SK-N-SH (cell line): ENCODE data around the gene ANKS1B. TPM values are rescaled to one million over a fixed set of nuclear protein-coding genes. Genes with fewer than 3 reads are reported as not detected.

Experiments
- CTCF ChIA-PET: fragments of 300-600, 350-600 bp; formaldehyde crosslinking; extraction: SDS; loops from one replicate; lab custom pipeline; 2021; lab: Yijun Ruan, JAX
- POLR2A ChIA-PET: fragments of 350-600 bp; sonication (Branson Sonifier 250); formaldehyde crosslinking; extraction: SDS; loops from one replicate; lab custom pipeline; 2020; ENCODE audit warnings: antibody characterized with exemption, inconsistent platforms; lab: Yijun Ruan, JAX
- DNase-seq: peaks from one replicate; pipeline ENCODE4 v3.0.0; 2012
- H2AFZ ChIP-seq: fragments of 200-600 bp; sonication (generic); 2 replicates; pipeline ENCODE4 v1.8.1; 2016; ENCODE audit warnings: antibody characterized with exemption, mild to moderate bottlenecking, low read depth
- H3F3A ChIP-seq: fragments of 200-600 bp; sonication (generic); replicated peaks from 2 replicates; pipeline ENCODE3; 2016; ENCODE audit warnings: antibody characterized with exemption, mild to moderate bottlenecking; ENCODE audit not compliant: insufficient read depth
- H3K27ac ChIP-seq, 2 experiments: fragments of 200-500 bp in 1 of 2; fragments of 200-600 bp in 1 of 2; sonication (Bioruptor generic) in 1 of 2; sonication (generic), shearing (Covaris generic) in 1 of 2; 2 replicates each; pipeline versions ENCODE4 v1.5.1 to v1.6.1; 2014 to 2016; ENCODE audit warnings: low read depth in 2 of 2, inconsistent platforms in 1 of 2, low read length in 1 of 2, mild to moderate bottlenecking in 1 of 2, mixed read lengths in 1 of 2
- H3K27me3 ChIP-seq: fragments of 200-600 bp; sonication (generic), shearing (Covaris generic); 2 replicates; pipeline ENCODE4 v1.6.1; 2016; ENCODE audit warnings: mixed run types; ENCODE audit not compliant: insufficient read depth
- H3K36me3 ChIP-seq, 2 experiments: fragments of 200-500 bp in 1 of 2; fragments of 200-600 bp in 1 of 2; sonication (Bioruptor generic) in 1 of 2; sonication (generic) in 1 of 2; replicated peaks in 1 of 2; 2 replicates each; pipeline versions ENCODE3 to v1.5.1; 2014 to 2016; ENCODE audit warnings: low read length in 1 of 2, mild to moderate bottlenecking in 1 of 2; ENCODE audit not compliant: insufficient read depth in 2 of 2, control insufficient read depth in 1 of 2
- H3K4me1 ChIP-seq, 2 experiments: fragments of 200-500 bp in 1 of 2; fragments of 200-600 bp in 1 of 2; sonication (Bioruptor generic) in 1 of 2; sonication (generic), shearing (Covaris generic) in 1 of 2; 2 replicates each; pipeline versions ENCODE4 v1.5.1 to v1.6.1; 2014 to 2016; ENCODE audit warnings: low read depth in 1 of 2, low read length in 1 of 2, mixed run types in 1 of 2; ENCODE audit not compliant: insufficient read depth in 2 of 2, control insufficient read depth in 1 of 2
- H3K4me2 ChIP-seq: fragments of 200-600 bp; sonication (generic), shearing (Covaris generic); 2 replicates; pipeline ENCODE4 v1.6.1; 2017; ENCODE audit warnings: mixed run types
- H3K4me3 ChIP-seq, 2 experiments: fragments of 200-500 bp in 1 of 2; fragments of 200-600 bp in 1 of 2; sonication (Bioruptor generic) in 1 of 2; sonication (generic), shearing (Covaris generic) in 1 of 2; 2 replicates each; pipeline versions ENCODE4 v1.5.1 to v1.8.1; 2014 to 2016; ENCODE audit warnings: low read depth in 2 of 2, inconsistent platforms in 1 of 2, low read length in 1 of 2, mild to moderate bottlenecking in 1 of 2, mixed read lengths in 1 of 2, moderate library complexity in 1 of 2
- H3K79me2 ChIP-seq: fragments of 200-600 bp; sonication (generic); 2 replicates; pipeline ENCODE4 v1.8.1; 2017; ENCODE audit warnings: mild to moderate bottlenecking; ENCODE audit not compliant: insufficient read depth
- H3K9ac ChIP-seq: fragments of 200-600 bp; sonication (generic); 2 replicates; pipeline ENCODE4 v1.6.1; 2017; ENCODE audit warnings: mixed run types
- H3K9me2 ChIP-seq: fragments of 200-600 bp; sonication (generic); 2 replicates; pipeline ENCODE4 v1.6.1; 2017; ENCODE audit warnings: mixed run types
- H3K9me3 ChIP-seq: fragments of 200-600 bp; sonication (generic); 2 replicates; pipeline ENCODE4 v1.6.1; 2017; ENCODE audit warnings: mixed run types, mild to moderate bottlenecking, moderate library complexity
- H4K20me1 ChIP-seq: fragments of 200-600 bp; sonication (generic); 2 replicates; pipeline ENCODE4 v1.6.1; 2017; ENCODE audit warnings: mild to moderate bottlenecking, mixed run types; ENCODE audit not compliant: insufficient read depth
- ELF1 ChIP-seq: IDR thresholded peaks from 2 replicates; pipeline ENCODE4 v1.4.0; 2012
- EP300 ChIP-seq, 2 experiments: IDR thresholded peaks; 2 replicates each; pipeline versions ENCODE4 v1.4.0 to v1.6.1; 2012; ENCODE audit warnings: borderline replicate concordance in 1 of 2, low read depth in 1 of 2, low read length in 1 of 2
- FOSL2 ChIP-seq: IDR thresholded peaks from 2 replicates; pipeline ENCODE4 v1.4.0; 2012; ENCODE audit warnings: low read depth, mild to moderate bottlenecking, moderate library complexity, borderline replicate concordance
- FOXJ3 ChIP-seq: sonication (generic); formaldehyde crosslinking; IDR thresholded peaks from 2 replicates; pipeline ENCODE4 v1.5.1; 2020; ENCODE audit warnings: mild to moderate bottlenecking, missing genetic modification reagents
- GABPA ChIP-seq: IDR thresholded peaks from 2 replicates; pipeline ENCODE4 v1.4.0; 2012; ENCODE audit warnings: low read depth, mild to moderate bottlenecking
- JUND ChIP-seq: IDR thresholded peaks from 2 replicates; pipeline ENCODE4 v1.4.0; 2012
- MEF2A ChIP-seq: IDR thresholded peaks from 2 replicates; pipeline ENCODE4 v1.4.0; 2012; ENCODE audit warnings: low read depth, borderline replicate concordance
- MXI1 ChIP-seq: IDR thresholded peaks from 2 replicates; pipeline ENCODE4 v1.6.1; 2012; ENCODE audit warnings: mild to moderate bottlenecking, low read depth, low read length, improper control_type of control experiment
- NFIC ChIP-seq: IDR thresholded peaks from 2 replicates; pipeline ENCODE4 v1.4.0; 2012; ENCODE audit warnings: borderline replicate concordance
- RCOR1 ChIP-seq: fragments of 150-350 bp; IDR thresholded peaks from 2 replicates; pipeline ENCODE4 v1.6.1; 2017; ENCODE audit warnings: antibody characterized with exemption, low read length
- RFX5 ChIP-seq: IDR thresholded peaks from 2 replicates; pipeline ENCODE4 v1.6.1; 2012; ENCODE audit warnings: mild to moderate bottlenecking, improper control_type of control experiment, low read length
- SMC3 ChIP-seq: IDR thresholded peaks from 2 replicates; pipeline ENCODE4 v1.6.1; 2012; ENCODE audit warnings: low read depth, low read length, improper control_type of control experiment
- TEAD4 ChIP-seq: IDR thresholded peaks from 2 replicates; pipeline ENCODE4 v1.4.0; 2012; ENCODE audit warnings: mild to moderate bottlenecking, borderline replicate concordance; ENCODE audit not compliant: insufficient read depth
- YY1 ChIP-seq: IDR thresholded peaks from 2 replicates; pipeline ENCODE4 v1.4.0; 2012; ENCODE audit warnings: low read depth, mild to moderate bottlenecking
- WGBS: methylation state at CpG from one replicate; pipeline ENCODE4 v1.1.6; 2017; ENCODE audit warnings: low lambda C conversion rate; 5-methylcytosine and 5-hydroxymethylcytosine counted together
- polyA plus RNA-seq, 3 experiments: library from polyadenylated mRNA; depleted of rRNA; stranded (reverse); fragments of >200 nt; gene quantifications; 2 replicates each; pipeline ENCODE4 v1.2.3, GENCODE V29; 2012
- TF ChIP-seq, protein P1 (sequence below): IDR thresholded peaks from 2 replicates; pipeline ENCODE4; 2012
- TF ChIP-seq, protein P2 (sequence below): IDR thresholded peaks from 2 replicates; pipeline ENCODE4 v1.4.0; 2012; ENCODE audit warnings: low read depth, borderline replicate concordance
- TF ChIP-seq, protein P3 (sequence below): IDR thresholded peaks from 2 replicates; pipeline ENCODE4 v1.4.0; 2012; ENCODE audit warnings: low read depth
- TF ChIP-seq, protein P4 (sequence below): IDR thresholded peaks from 2 replicates; pipeline ENCODE4 v1.4.0; 2012; ENCODE audit warnings: low read depth, borderline replicate concordance
- TF ChIP-seq, protein P5 (sequence below): fragments of 150-350 bp; IDR thresholded peaks from 2 replicates; pipeline ENCODE4 v1.6.1; 2016; ENCODE audit warnings: mild to moderate bottlenecking, low read depth, low read length

Gene ANKS1B
- polyA plus RNA-seq, 1 of the 3 experiments (the other 2 are of a cell fraction) = 1.8 TPM

DNA sequence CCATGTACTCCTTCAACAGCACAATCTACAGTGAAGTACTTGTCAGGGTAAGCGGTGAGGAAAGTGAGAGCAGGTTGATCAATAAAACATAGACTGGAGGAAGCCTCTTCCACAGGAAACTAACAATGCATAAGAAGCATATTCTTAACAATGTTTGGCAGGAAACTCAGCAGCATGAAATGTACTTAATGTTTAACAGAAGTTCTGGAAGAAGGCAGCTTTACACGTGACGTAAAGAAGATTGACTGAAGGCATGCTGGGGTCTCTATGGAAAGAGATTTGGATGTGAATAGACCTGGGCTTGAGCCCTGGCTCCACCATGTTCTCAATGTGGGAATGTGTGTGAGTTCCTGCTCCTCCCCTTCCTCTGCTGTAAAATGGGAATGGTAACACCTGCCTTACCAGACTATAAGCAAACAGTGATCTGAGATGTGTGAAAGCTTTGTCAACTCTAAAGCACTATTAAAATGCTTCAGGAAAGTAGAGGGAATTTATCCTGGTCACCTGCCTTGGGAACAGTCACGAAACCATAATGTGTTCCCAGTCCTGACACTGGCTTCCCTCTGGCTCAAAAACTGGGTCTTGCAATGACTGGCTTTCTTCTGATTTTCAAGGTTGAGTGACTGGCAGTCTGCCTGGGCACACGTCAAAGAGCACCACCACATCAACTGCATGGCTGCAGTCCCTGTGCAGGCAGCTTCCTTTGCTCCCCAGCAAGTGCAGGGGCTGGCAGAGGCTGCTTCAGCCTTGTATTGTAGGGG lies 955.0 kb downstream of the ANKS1B start (continued):
- TF ChIP-seq, protein P1, sequence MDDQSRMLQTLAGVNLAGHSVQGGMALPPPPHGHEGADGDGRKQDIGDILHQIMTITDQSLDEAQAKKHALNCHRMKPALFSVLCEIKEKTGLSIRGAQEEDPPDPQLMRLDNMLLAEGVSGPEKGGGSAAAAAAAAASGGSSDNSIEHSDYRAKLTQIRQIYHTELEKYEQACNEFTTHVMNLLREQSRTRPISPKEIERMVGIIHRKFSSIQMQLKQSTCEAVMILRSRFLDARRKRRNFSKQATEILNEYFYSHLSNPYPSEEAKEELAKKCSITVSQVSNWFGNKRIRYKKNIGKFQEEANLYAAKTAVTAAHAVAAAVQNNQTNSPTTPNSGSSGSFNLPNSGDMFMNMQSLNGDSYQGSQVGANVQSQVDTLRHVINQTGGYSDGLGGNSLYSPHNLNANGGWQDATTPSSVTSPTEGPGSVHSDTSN = no peak
- TF ChIP-seq, protein P2, sequence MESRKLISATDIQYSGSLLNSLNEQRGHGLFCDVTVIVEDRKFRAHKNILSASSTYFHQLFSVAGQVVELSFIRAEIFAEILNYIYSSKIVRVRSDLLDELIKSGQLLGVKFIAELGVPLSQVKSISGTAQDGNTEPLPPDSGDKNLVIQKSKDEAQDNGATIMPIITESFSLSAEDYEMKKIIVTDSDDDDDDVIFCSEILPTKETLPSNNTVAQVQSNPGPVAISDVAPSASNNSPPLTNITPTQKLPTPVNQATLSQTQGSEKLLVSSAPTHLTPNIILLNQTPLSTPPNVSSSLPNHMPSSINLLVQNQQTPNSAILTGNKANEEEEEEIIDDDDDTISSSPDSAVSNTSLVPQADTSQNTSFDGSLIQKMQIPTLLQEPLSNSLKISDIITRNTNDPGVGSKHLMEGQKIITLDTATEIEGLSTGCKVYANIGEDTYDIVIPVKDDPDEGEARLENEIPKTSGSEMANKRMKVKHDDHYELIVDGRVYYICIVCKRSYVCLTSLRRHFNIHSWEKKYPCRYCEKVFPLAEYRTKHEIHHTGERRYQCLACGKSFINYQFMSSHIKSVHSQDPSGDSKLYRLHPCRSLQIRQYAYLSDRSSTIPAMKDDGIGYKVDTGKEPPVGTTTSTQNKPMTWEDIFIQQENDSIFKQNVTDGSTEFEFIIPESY = no peak
- TF ChIP-seq RCOR1 = no peak
- TF ChIP-seq NFIC = no peak
- TF ChIP-seq, all 33 proteins: peak for 0

DNA sequence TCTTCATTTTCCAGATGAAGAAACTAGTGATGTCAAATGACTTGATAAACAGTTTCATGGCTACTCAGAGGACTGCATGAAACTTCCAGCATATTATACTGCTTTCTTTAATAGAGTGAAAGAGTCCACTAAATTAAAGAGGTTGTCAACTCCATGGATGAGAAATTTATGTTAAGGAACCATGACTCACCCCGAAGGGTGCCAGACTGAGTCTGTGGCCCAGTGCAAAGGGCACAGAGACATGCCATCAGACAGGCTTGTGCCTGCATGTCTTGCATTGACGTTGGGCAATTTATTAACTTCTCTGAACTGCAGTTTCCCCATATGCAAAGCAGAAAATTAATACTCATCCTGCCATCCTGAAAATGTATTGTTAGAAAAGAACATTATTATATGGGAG lies 957.3 kb downstream of the ANKS1B start:
- Histone ChIP-seq H3F3A (no peaks in the 10 kb centered on the region), H3K9me2 (no peaks in the 10 kb centered on the region), H3K36me3 (no peaks in the 10 kb centered on the region), H3K4me2 (no peak overlapping the region), H3K27ac (no peak overlapping the region), H3K27me3 (no peaks in the 10 kb centered on the region), H3K79me2 (no peaks in the 10 kb centered on the region), H3K4me3 (no peak overlapping the region), H4K20me1 (no peaks in the 10 kb centered on the region), H3K9ac (no peak overlapping the region), H3K4me1 (no peaks in the 10 kb centered on the region), H2AFZ (no peak overlapping the region), H3K9me3 (no peaks in the 10 kb centered on the region)
- TF ChIP-seq YY1 (no peak), JUND (no peak), GABPA (no peak), NFIC (no peak), EP300 (IDR thresholded peaks at IDR 0.05; ENCODE audit: borderline replicate concordance in 1 of 2, low read depth in 1 of 2, low read length in 1 of 2) (no peak), MEF2A (no peak), RCOR1 (no peak), FOSL2 (no peak), ELF1 (no peak), TEAD4 (no peak), SMC3 (no peak), MXI1 (no peak), FOXJ3 (CRISPR knock-in tag) (no peak), RFX5 (no peak)
- TF ChIP-seq, protein P3, sequence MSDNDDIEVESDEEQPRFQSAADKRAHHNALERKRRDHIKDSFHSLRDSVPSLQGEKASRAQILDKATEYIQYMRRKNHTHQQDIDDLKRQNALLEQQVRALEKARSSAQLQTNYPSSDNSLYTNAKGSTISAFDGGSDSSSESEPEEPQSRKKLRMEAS = no peak
- TF ChIP-seq, protein P4, sequence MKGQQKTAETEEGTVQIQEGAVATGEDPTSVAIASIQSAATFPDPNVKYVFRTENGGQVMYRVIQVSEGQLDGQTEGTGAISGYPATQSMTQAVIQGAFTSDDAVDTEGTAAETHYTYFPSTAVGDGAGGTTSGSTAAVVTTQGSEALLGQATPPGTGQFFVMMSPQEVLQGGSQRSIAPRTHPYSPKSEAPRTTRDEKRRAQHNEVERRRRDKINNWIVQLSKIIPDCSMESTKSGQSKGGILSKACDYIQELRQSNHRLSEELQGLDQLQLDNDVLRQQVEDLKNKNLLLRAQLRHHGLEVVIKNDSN = no peak
- TF ChIP-seq, protein P5, sequence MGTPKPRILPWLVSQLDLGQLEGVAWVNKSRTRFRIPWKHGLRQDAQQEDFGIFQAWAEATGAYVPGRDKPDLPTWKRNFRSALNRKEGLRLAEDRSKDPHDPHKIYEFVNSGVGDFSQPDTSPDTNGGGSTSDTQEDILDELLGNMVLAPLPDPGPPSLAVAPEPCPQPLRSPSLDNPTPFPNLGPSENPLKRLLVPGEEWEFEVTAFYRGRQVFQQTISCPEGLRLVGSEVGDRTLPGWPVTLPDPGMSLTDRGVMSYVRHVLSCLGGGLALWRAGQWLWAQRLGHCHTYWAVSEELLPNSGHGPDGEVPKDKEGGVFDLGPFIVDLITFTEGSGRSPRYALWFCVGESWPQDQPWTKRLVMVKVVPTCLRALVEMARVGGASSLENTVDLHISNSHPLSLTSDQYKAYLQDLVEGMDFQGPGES = no peak
- TF ChIP-seq, protein P2 = no peak
- POLR2A ChIA-PET = no interaction called here
- no peak for DNase-seq
- 28% methylated on average over 2 of the region's 2 CpGs for WGBS
- CTCF ChIA-PET = interaction anchor here (1.7 kb wide), 1 partner anchor 16 kb away, joined by 6 read pairs; no protein-coding TSS in a partner anchor
